Measurements from ENCODE around the gene KISS1.

The KISS1 gene

GRCh38 chr1:204177133-204177532 is 19.2 kb downstream of the KISS1 start:
- Histone ChIP-seq H3K56ac (ENCODE audit: low read length) (no peak overlapping the region), H3K23ac (ENCODE audit: low read length) (no peak overlapping the region), H3K27me3 (ENCODE audit: insufficient read depth, low read length, poor library complexity) (no peaks in the 10 kb centered on the region), H2AK5ac (ENCODE audit: low read length) (no peak overlapping the region), H2BK15ac (replicated peaks; ENCODE audit: low read depth) (no peak overlapping the region), H3K36me3 (ENCODE audit: control insufficient read depth, insufficient read depth, low read length) (no peaks in the 10 kb centered on the region), H3K18ac (ENCODE audit: low read length) (no peak overlapping the region), H3K27ac (ENCODE audit: low read depth, low read length) (no peak overlapping the region), H3K79me2 (ENCODE audit: control insufficient read depth, insufficient read depth, low read length) (no peaks in the 10 kb centered on the region), H3K79me1 (ENCODE audit: low read length) (no peaks in the 10 kb centered on the region), H4K8ac (ENCODE audit: low read depth, low read length) (no peak overlapping the region), H2BK120ac (ENCODE audit: low read depth, low read length) (no peak overlapping the region), H2BK5ac (ENCODE audit: low read length) (no peak overlapping the region), H3K9ac (ENCODE audit: low read length) (no peak overlapping the region), H3K4ac (ENCODE audit: low read depth, low read length) (no peak overlapping the region), H3K4me1 (ENCODE audit: control insufficient read depth, low read depth, low read length) (no peaks in the 10 kb centered on the region), H4K5ac (ENCODE audit: low read length) (no peak overlapping the region), H3K4me2 (ENCODE audit: low read length) (no peak overlapping the region), H3K4me3 (ENCODE audit: low read length) (no peak overlapping the region)
- WGBS (ENCODE audit: extremely low coverage, insufficient coverage, low lambda C conversion rate) = no CpG with 5 or more reads among the region's 4 CpGs
- no peak for DNase-seq

GRCh38 chr1:204176049-204176448 is 20.2 kb downstream of the KISS1 start:
- Histone ChIP-seq H2AK5ac (ENCODE audit: low read length) (no peak overlapping the region), H2BK5ac (ENCODE audit: low read length) (no peak overlapping the region), H3K79me1 (ENCODE audit: low read length) (no peaks in the 10 kb centered on the region), H3K27me3 (ENCODE audit: insufficient read depth, low read length, poor library complexity) (no peaks in the 10 kb centered on the region), H3K4ac (ENCODE audit: low read depth, low read length) (no peak overlapping the region), H3K4me1 (ENCODE audit: control insufficient read depth, low read depth, low read length) (no peaks in the 10 kb centered on the region), H3K23ac (ENCODE audit: low read length) (no peak overlapping the region), H4K5ac (ENCODE audit: low read length) (no peak overlapping the region), H3K27ac (ENCODE audit: low read depth, low read length) (no peak overlapping the region), H3K9ac (ENCODE audit: low read length) (no peak overlapping the region), H2BK120ac (ENCODE audit: low read depth, low read length) (no peak overlapping the region), H3K4me2 (ENCODE audit: low read length) (no peak overlapping the region), H4K8ac (ENCODE audit: low read depth, low read length) (no peak overlapping the region), H3K79me2 (ENCODE audit: control insufficient read depth, insufficient read depth, low read length) (no peaks in the 10 kb centered on the region), H3K36me3 (ENCODE audit: control insufficient read depth, insufficient read depth, low read length) (no peaks in the 10 kb centered on the region), H3K56ac (ENCODE audit: low read length) (no peak overlapping the region), H2BK15ac (replicated peaks; ENCODE audit: low read depth) (no peak overlapping the region), H3K18ac (ENCODE audit: low read length) (no peak overlapping the region), H3K4me3 (ENCODE audit: low read length) (no peak overlapping the region)
- no peak for DNase-seq
- no CpG with 5 or more reads among the region's 5 CpGs for WGBS (ENCODE audit: extremely low coverage, insufficient coverage, low lambda C conversion rate)

GRCh38 chr1:204174958-204175357 is 21.3 kb downstream of the KISS1 start:
- Histone ChIP-seq H3K27me3 (ENCODE audit: insufficient read depth, low read length, poor library complexity) (no peaks in the 10 kb centered on the region), H3K4me1 (ENCODE audit: control insufficient read depth, low read depth, low read length) (no peaks in the 10 kb centered on the region), H2BK120ac (ENCODE audit: low read depth, low read length) (no peak overlapping the region), H4K5ac (ENCODE audit: low read length) (no peak overlapping the region), H2BK15ac (replicated peaks; ENCODE audit: low read depth) (no peak overlapping the region), H3K18ac (ENCODE audit: low read length) (no peak overlapping the region), H3K79me1 (ENCODE audit: low read length) (no peaks in the 10 kb centered on the region), H3K56ac (ENCODE audit: low read length) (no peak overlapping the region), H3K23ac (ENCODE audit: low read length) (no peak overlapping the region), H3K4me2 (ENCODE audit: low read length) (no peak overlapping the region), H3K4me3 (ENCODE audit: low read length) (no peak overlapping the region), H2AK5ac (ENCODE audit: low read length) (no peak overlapping the region), H3K79me2 (ENCODE audit: control insufficient read depth, insufficient read depth, low read length) (no peaks in the 10 kb centered on the region), H3K4ac (ENCODE audit: low read depth, low read length) (no peak overlapping the region), H3K36me3 (ENCODE audit: control insufficient read depth, insufficient read depth, low read length) (no peaks in the 10 kb centered on the region), H2BK5ac (ENCODE audit: low read length) (no peak overlapping the region), H3K9ac (ENCODE audit: low read length) (no peak overlapping the region), H4K8ac (ENCODE audit: low read depth, low read length) (no peak overlapping the region), H3K27ac (ENCODE audit: low read depth, low read length) (no peak overlapping the region)
- WGBS (ENCODE audit: extremely low coverage, insufficient coverage, low lambda C conversion rate) = 100% methylated on average over 1 of the region's 3 CpGs
- DNase-seq = no peak

- no peak overlapping the region for H4K5ac ChIP-seq (ENCODE audit: low read length)
- no peaks in the 10 kb centered on the region for H3K4me1 ChIP-seq (ENCODE audit: control insufficient read depth, low read depth, low read length)
- H3K4me2 ChIP-seq (ENCODE audit: low read length) = no peak overlapping the region
- no peaks in the 10 kb centered on the region for H3K79me2 ChIP-seq (ENCODE audit: control insufficient read depth, insufficient read depth, low read length)
- H3K4ac ChIP-seq (ENCODE audit: low read depth, low read length) = no peak overlapping the region
- no peak for DNase-seq
- no peak overlapping the region for H2BK120ac ChIP-seq (ENCODE audit: low read depth, low read length)
- H3K23ac ChIP-seq (ENCODE audit: low read length) = no peak overlapping the region
- H3K18ac ChIP-seq (ENCODE audit: low read length) = no peak overlapping the region
- H2AK5ac ChIP-seq (ENCODE audit: low read length) = no peak overlapping the region
- H3K79me1 ChIP-seq (ENCODE audit: low read length) = no peaks in the 10 kb centered on the region
- H3K27ac ChIP-seq (ENCODE audit: low read depth, low read length) = no peak overlapping the region
- no peak overlapping the region for H3K56ac ChIP-seq (ENCODE audit: low read length)
- no peak overlapping the region for H3K9ac ChIP-seq (ENCODE audit: low read length)
- H3K36me3 ChIP-seq (ENCODE audit: control insufficient read depth, insufficient read depth, low read length) = no peaks in the 10 kb centered on the region
- no peak overlapping the region for H4K8ac ChIP-seq (ENCODE audit: low read depth, low read length)
- no peak overlapping the region for H3K4me3 ChIP-seq (ENCODE audit: low read length)
- H2BK15ac ChIP-seq (replicated peaks; ENCODE audit: low read depth) = no peak overlapping the region
- H2BK5ac ChIP-seq (ENCODE audit: low read length) = no peak overlapping the region
- WGBS (ENCODE audit: extremely low coverage, insufficient coverage, low lambda C conversion rate) = no CpG with 5 or more reads among the region's 2 CpGs
- no peaks in the 10 kb centered on the region for H3K27me3 ChIP-seq (ENCODE audit: insufficient read depth, low read length, poor library complexity)
Observed at GRCh38 chr1:204172404-204173029, 23.8 kb downstream of the KISS1 start.

GRCh38 chr1:204171751-204172178 is 24.5 kb downstream of the KISS1 start:
- Histone ChIP-seq H2AK5ac (ENCODE audit: low read length) (no peak overlapping the region), H3K79me2 (ENCODE audit: control insufficient read depth, insufficient read depth, low read length) (no peaks in the 10 kb centered on the region), H3K9ac (ENCODE audit: low read length) (no peak overlapping the region), H3K4me3 (ENCODE audit: low read length) (no peak overlapping the region), H3K36me3 (ENCODE audit: control insufficient read depth, insufficient read depth, low read length) (no peaks in the 10 kb centered on the region), H3K27ac (ENCODE audit: low read depth, low read length) (no peak overlapping the region), H3K79me1 (ENCODE audit: low read length) (no peaks in the 10 kb centered on the region), H4K8ac (ENCODE audit: low read depth, low read length) (no peak overlapping the region), H3K23ac (ENCODE audit: low read length) (no peak overlapping the region), H3K4me2 (ENCODE audit: low read length) (no peak overlapping the region), H2BK120ac (ENCODE audit: low read depth, low read length) (no peak overlapping the region), H3K4me1 (ENCODE audit: control insufficient read depth, low read depth, low read length) (no peaks in the 10 kb centered on the region), H4K5ac (ENCODE audit: low read length) (no peak overlapping the region), H3K4ac (ENCODE audit: low read depth, low read length) (no peak overlapping the region), H2BK15ac (replicated peaks; ENCODE audit: low read depth) (no peak overlapping the region), H3K18ac (ENCODE audit: low read length) (no peak overlapping the region), H3K27me3 (ENCODE audit: insufficient read depth, low read length, poor library complexity) (no peaks in the 10 kb centered on the region), H2BK5ac (ENCODE audit: low read length) (no peak overlapping the region), H3K56ac (ENCODE audit: low read length) (no peak overlapping the region)
- DNase-seq = no peak
- WGBS (ENCODE audit: extremely low coverage, insufficient coverage, low lambda C conversion rate) = no CpG with 5 or more reads among the region's 4 CpGs

- H2BK5ac ChIP-seq (ENCODE audit: low read length) = no peak overlapping the region
- H3K4me2 ChIP-seq (ENCODE audit: low read length) = no peak overlapping the region
- H4K8ac ChIP-seq (ENCODE audit: low read depth, low read length) = no peak overlapping the region
- H3K4ac ChIP-seq (ENCODE audit: low read depth, low read length) = no peak overlapping the region
- H3K79me1 ChIP-seq (ENCODE audit: low read length) = no peaks in the 10 kb centered on the region
- H3K27ac ChIP-seq (ENCODE audit: low read depth, low read length) = no peak overlapping the region
- no peak overlapping the region for H3K4me3 ChIP-seq (ENCODE audit: low read length)
- no peak for DNase-seq
- H3K27me3 ChIP-seq (ENCODE audit: insufficient read depth, low read length, poor library complexity) = no peaks in the 10 kb centered on the region
- H3K56ac ChIP-seq (ENCODE audit: low read length) = no peak overlapping the region
- H2AK5ac ChIP-seq (ENCODE audit: low read length) = no peak overlapping the region
- H2BK120ac ChIP-seq (ENCODE audit: low read depth, low read length) = no peak overlapping the region
- no peak overlapping the region for H4K5ac ChIP-seq (ENCODE audit: low read length)
- no peaks in the 10 kb centered on the region for H3K4me1 ChIP-seq (ENCODE audit: control insufficient read depth, low read depth, low read length)
- no peak overlapping the region for H3K18ac ChIP-seq (ENCODE audit: low read length)
- H3K36me3 ChIP-seq (ENCODE audit: control insufficient read depth, insufficient read depth, low read length) = no peaks in the 10 kb centered on the region
- no peak overlapping the region for H3K9ac ChIP-seq (ENCODE audit: low read length)
- no peak overlapping the region for H2BK15ac ChIP-seq (replicated peaks; ENCODE audit: low read depth)
- no peak overlapping the region for H3K23ac ChIP-seq (ENCODE audit: low read length)
- H3K79me2 ChIP-seq (ENCODE audit: control insufficient read depth, insufficient read depth, low read length) = no peaks in the 10 kb centered on the region
- no CpG with 5 or more reads among the region's 3 CpGs for WGBS (ENCODE audit: extremely low coverage, insufficient coverage, low lambda C conversion rate)
Observed at GRCh38 chr1:204170494-204171155, 25.7 kb downstream of the KISS1 start.

All from mesendoderm (in vitro differentiated cells).